GM12878 (cell line): Measurements from ENCODE around the gene FGD6.

Experiments used
- CTCF ChIP-seq, 3 experiments: IDR thresholded peaks in 2 of 3; conservative IDR thresholded peaks in 1 of 3; 2 replicates each; pipeline ENCODE4 v1.5.1; 2011; ENCODE audit warnings: low read depth in 3 of 3, low read length in 3 of 3, mild to moderate bottlenecking in 3 of 3, control low read depth in 2 of 3, moderate library complexity in 2 of 3, inconsistent platforms in 1 of 3, mixed read lengths in 1 of 3; ENCODE audit not compliant: control insufficient read depth in 2 of 3, insufficient read depth in 1 of 3; ENCODE audit errors: extremely low read depth in 1 of 3
- JUND ChIP-seq: IDR thresholded peaks from 2 replicates; pipeline ENCODE4 v1.6.1; 2012; ENCODE audit warnings: low read depth, mild to moderate bottlenecking, low read length, improper control_type of control experiment, moderate library complexity

GRCh38 chr12:95253386-95253785, 36.1 kb upstream of the FGD6 start:
- no peak for TF ChIP-seq CTCF (IDR thresholded peaks at IDR 0.05 in 2 of 3, conservative IDR thresholded peaks at IDR 0.05 in 1 of 3; ENCODE audit: control insufficient read depth in 2 of 3, extremely low read depth in 1 of 3, insufficient read depth in 1 of 3, low read depth in 3 of 3, low read length in 3 of 3)
- no peak for TF ChIP-seq JUND
